Liver (tissue), 3 donors: ENCODE measurements around the gene GABPB1.

Experiments used
- ATF3 ChIP-seq: IDR thresholded peaks from 2 replicates; pipeline ENCODE4 v1.6.1; 2016; ENCODE audit warnings: antibody characterized with exemption
- CTCF ChIP-seq: fragments of 150-350 bp; IDR thresholded peaks from 2 replicates; pipeline ENCODE4 v1.5.1; 2017; ENCODE audit warnings: improper control_type of control experiment, low read depth, low read length; ENCODE audit not compliant: missing input control
- EGR1 ChIP-seq, 2 donors: IDR thresholded peaks; 2 replicates each; pipeline ENCODE4 v1.6.1; 2016 to 2018; ENCODE audit warnings: antibody characterized with exemption in 2 of 2, low read depth in 2 of 2
- GABPA ChIP-seq, 2 donors: IDR thresholded peaks in 1 of 2; conservative IDR thresholded peaks in 1 of 2; 2 replicates each; pipeline ENCODE4 v1.6.1; 2016; ENCODE audit warnings: antibody characterized with exemption in 2 of 2, mild to moderate bottlenecking in 1 of 2, moderate library complexity in 1 of 2
- JUND ChIP-seq, 2 donors: IDR thresholded peaks; 2 replicates each; pipeline ENCODE4 v1.6.1; 2016; ENCODE audit warnings: antibody characterized with exemption in 2 of 2
- MAX ChIP-seq: IDR thresholded peaks from 2 replicates; pipeline ENCODE4 v1.6.1; 2016; ENCODE audit warnings: antibody characterized with exemption
- RAD21 ChIP-seq, 2 donors: IDR thresholded peaks; 2 replicates each; pipeline ENCODE4 v1.6.1; 2016; ENCODE audit warnings: antibody characterized with exemption in 2 of 2, mild to moderate bottlenecking in 2 of 2
- TAF1 ChIP-seq: conservative IDR thresholded peaks from 2 replicates; pipeline ENCODE4 v1.6.1; 2016; ENCODE audit warnings: antibody characterized with exemption, mild to moderate bottlenecking
- YY1 ChIP-seq: IDR thresholded peaks from 2 replicates; pipeline ENCODE4 v1.6.1; 2016; ENCODE audit warnings: antibody characterized with exemption, mild to moderate bottlenecking
- donor health status: healthy.
- donor health status: healthy.

GRCh38 chr15:50275091-50275490 lies 79.9 kb downstream of the GABPB1 start:
- TF ChIP-seq CTCF (no peak), GABPA (IDR thresholded peaks at IDR 0.05 in 1 of 2, conservative IDR thresholded peaks at IDR 0.05 in 1 of 2) (no peak), ATF3 (no peak), EGR1 (IDR thresholded peaks at IDR 0.05; ENCODE audit: low read depth in 2 of 2) (no peak), JUND (IDR thresholded peaks at IDR 0.05) (no peak), RAD21 (IDR thresholded peaks at IDR 0.05) (no peak), MAX (no peak), YY1 (no peak), TAF1 (no peak)
